CD4-positive, alpha-beta memory T cell (primary cell): ENCODE results near the gene AGPAT3. TPM values are rescaled to one million over a fixed set of nuclear protein-coding genes. Genes with fewer than 3 reads are reported as not detected.

ENCODE experiments used
- CTCF ChIA-PET: fragments of 350-600 bp; sonication (Branson Sonifier 250); formaldehyde crosslinking; loops from one replicate; lab custom pipeline; 2021; ENCODE audit warnings: inconsistent platforms; ENCODE audit not compliant: partially characterized antibody; lab: Charles Lee
- POLR2A ChIA-PET: fragments of 350-600 bp; sonication (Branson Sonifier 250); formaldehyde crosslinking; loops from one replicate; lab custom pipeline; 2021; ENCODE audit not compliant: partially characterized antibody; lab: Charles Lee
- DNase-seq, 5 donors: peaks; one replicate each; pipeline versions ENCODE4 v3.0.0 to v3.0.0-alpha.2; 2020 to 2022; ENCODE audit warnings: mixed read lengths in 1 of 5
- H3K27ac ChIP-seq: one replicate; pipeline ENCODE4 v1.7.0; 2013; ENCODE audit warnings: low read depth, low read length
- H3K27me3 ChIP-seq: 2 replicates; pipeline ENCODE4 v1.7.0; 2013; ENCODE audit warnings: mild to moderate bottlenecking, low read length, moderate library complexity; ENCODE audit not compliant: insufficient read depth
- H3K36me3 ChIP-seq: 2 replicates; pipeline ENCODE4 v1.7.0; 2013; ENCODE audit warnings: mild to moderate bottlenecking, low read length, moderate library complexity; ENCODE audit not compliant: insufficient read depth
- H3K4me1 ChIP-seq: 2 replicates; pipeline ENCODE4 v1.7.0; 2013; ENCODE audit warnings: mild to moderate bottlenecking, low read length, moderate library complexity; ENCODE audit not compliant: insufficient read depth
- H3K4me3 ChIP-seq, 2 donors: one replicate each; pipeline ENCODE4 v1.7.0; 2013; ENCODE audit warnings: low read length in 2 of 2, mild to moderate bottlenecking in 1 of 2
- H3K9me3 ChIP-seq, 2 donors: one replicate each; pipeline ENCODE4 v1.7.0; 2013; ENCODE audit warnings: low read length in 2 of 2, control low read depth in 1 of 2; ENCODE audit not compliant: control insufficient read depth in 1 of 2
- H3K27ac Mint-ChIP-seq, 7 donors: one replicate each; pipeline ENCODE4 v1.8.0; 2020 to 2021; ENCODE audit warnings: mixed read lengths in 7 of 7, mild to moderate bottlenecking in 6 of 7, inconsistent platforms in 3 of 7, moderate library complexity in 3 of 7
- H3K27me3 Mint-ChIP-seq, 2 donors: one replicate each; pipeline ENCODE4 v1.8.0; 2020 to 2021; ENCODE audit warnings: mixed read lengths in 2 of 2
- H3K36me3 Mint-ChIP-seq, 2 donors: one replicate each; pipeline ENCODE4 v1.8.0; 2020 to 2021; ENCODE audit warnings: mixed read lengths in 2 of 2, inconsistent platforms in 1 of 2, mild to moderate bottlenecking in 1 of 2
- H3K4me1 Mint-ChIP-seq, 4 donors: one replicate each; pipeline ENCODE4 v1.8.0; 2020 to 2021; ENCODE audit warnings: mixed read lengths in 4 of 4, mild to moderate bottlenecking in 1 of 4
- H3K4me3 Mint-ChIP-seq, 8 donors: one replicate each; pipeline ENCODE4 v1.8.0; 2020 to 2021; ENCODE audit warnings: mixed read lengths in 8 of 8, mild to moderate bottlenecking in 7 of 8, moderate library complexity in 6 of 8, inconsistent platforms in 3 of 8
- H3K9me3 Mint-ChIP-seq, 8 donors: one replicate each; pipeline ENCODE4 v1.8.0; 2020 to 2021; ENCODE audit warnings: mixed read lengths in 8 of 8, mild to moderate bottlenecking in 5 of 8, inconsistent platforms in 3 of 8, moderate library complexity in 1 of 8
- intact Hi-C: fragments of 100-400 bp; cut with micrococcal nuclease; formaldehyde crosslinking; loops from one replicate; pipeline ENCODE4 v1.15.1; 2023
- polyA plus RNA-seq, 2 donors: library from polyadenylated mRNA; unstranded; fragments of 300-500 nt; fragmentation: Illumina TruSeq; gene quantifications; one replicate each; pipeline ENCODE4 v1.2.3, GENCODE V29; 2021
- total RNA-seq, 2 experiments: library from RNA; stranded (reverse); gene quantifications; one replicate each; pipeline ENCODE4 v1.2.3, GENCODE V29; 2021

The AGPAT3 gene
- total and polyA plus RNA-seq, 4 experiments from 2014 or later = 16.0 to 76.7 (median 46.7) TPM

DNA sequence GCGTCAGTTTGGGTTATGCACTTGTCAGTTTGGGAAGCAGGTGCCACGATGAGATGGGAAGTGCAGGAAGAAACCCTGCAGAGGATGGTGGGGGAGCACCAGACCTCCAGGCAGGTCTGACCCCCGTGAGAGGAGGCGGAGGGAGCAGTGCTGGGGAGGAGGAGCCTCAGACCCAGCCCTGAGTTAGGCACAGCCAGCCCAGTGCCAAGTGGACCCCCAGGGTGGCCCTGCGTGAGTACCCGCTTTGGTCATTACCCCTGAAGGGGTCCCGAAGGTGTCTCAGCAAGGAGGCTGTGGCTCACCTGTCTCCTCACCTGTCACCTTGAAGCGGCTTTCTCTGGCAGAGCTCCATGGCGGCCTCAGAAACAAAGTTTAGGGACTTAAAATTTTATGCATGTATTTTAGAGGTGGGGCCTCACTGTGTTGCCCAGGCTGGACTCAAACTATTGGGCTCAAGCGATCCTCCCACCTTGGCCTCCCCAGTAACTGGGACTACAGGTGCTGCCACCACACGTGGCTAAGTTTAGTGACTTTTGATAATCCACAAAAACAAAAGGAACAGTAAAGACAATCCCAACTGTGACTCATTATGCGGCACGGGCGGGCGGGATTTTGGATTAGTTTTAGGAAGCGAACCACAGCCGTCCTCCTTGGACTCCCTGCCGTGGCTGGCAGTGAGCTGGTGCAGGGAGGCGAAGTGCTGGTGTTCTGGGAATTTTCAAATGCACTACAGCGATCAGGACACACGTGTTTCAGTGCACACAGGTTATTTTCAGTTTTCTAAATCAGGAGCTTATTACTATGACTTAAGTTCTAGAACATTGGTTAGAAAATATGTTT is 4.7 kb downstream of the AGPAT3 start:
- peaks cover 48 to 84% (median 71%) of the 10 kb centered on the region in 4 donors for H3K4me1 Mint-ChIP-seq
- no peak overlapping the region for H3K4me3 Mint-ChIP-seq
- no peaks in the 10 kb centered on the region for H3K27me3 Mint-ChIP-seq
- Histone ChIP-seq H3K4me1 (peaks cover 45% of the 10 kb centered on the region), H3K9me3 (no peaks in the 10 kb centered on the region), H3K4me3 (no peak overlapping the region), H3K27ac (no peak overlapping the region), H3K27me3 (no peaks in the 10 kb centered on the region), H3K36me3 (peaks cover 19% of the 10 kb centered on the region)
- ChIA-PET POLR2A (interaction anchor here (1.6 kb wide), 1 partner anchor 25 kb away, joined by 3 read pairs; no protein-coding TSS in a partner anchor), CTCF (interaction anchor here (1.1 kb wide), 1 partner anchor 15 kb away, joined by 3 read pairs; no protein-coding TSS in a partner anchor)
- peak overlapping the region in 4 of 7 donors; percentile 7 to 99 (median 52) for H3K27ac Mint-ChIP-seq
- peaks cover 4 to 56% of the 10 kb centered on the region in 2 donors for H3K36me3 Mint-ChIP-seq
- no peak for DNase-seq
- intact Hi-C loops = no loop called here
- no peaks in the 10 kb centered on the region for H3K9me3 Mint-ChIP-seq

DNA sequence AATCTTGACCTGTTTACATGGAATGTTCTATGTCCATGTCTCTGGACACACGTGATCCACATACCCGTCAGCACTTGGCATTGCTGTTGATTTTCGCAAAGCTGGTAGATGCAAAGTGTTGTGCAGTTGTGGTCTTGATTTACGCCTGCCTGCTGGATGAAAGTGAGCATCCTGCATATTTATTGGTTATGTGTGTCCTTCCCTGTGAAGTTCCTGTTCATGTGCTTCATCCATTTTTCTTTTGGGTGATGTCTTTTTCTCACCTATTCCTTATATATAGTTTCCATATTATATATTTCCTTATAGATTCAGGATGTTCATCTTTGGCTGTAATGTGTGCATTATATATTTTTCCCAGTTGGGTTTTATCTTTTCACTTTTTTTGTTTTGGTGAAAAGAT is 6.5 kb downstream of the AGPAT3 start:
- peak overlapping the region in 3 of 7 donors; percentile 6 to 83 (median 64) for H3K27ac Mint-ChIP-seq

DNA sequence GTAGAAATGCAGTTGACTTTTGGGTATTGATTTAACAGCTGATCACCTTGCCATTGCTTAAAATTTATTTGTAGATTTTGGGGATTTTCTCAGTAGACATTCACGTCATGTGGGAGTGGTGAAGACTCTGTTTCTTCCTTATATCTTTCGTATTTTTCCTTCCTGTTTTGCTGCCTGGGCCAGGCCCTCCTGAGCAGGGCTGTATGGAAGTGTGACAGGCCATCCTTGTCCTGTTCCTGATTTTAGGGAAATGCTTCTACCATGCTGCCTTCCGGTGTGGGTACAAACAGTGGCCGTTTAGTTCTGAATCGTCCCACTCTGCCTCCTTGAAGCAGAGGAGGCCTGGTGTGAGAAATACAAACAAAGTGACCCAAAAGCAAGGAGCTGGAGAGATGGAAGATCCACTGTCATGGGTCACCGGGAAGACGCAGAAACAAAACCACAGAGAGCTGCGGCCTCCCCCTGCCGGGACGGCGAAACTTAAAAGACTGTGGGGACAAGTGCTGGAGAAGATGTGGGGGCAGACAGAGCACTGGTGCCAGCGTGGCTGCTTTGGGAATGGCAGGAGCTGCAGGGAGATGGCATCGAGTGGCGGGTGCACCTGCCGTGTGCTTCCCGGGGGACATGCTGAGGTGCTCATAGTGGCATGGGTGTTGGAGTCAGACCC is 7.6 kb downstream of the AGPAT3 start:
- intact Hi-C loops = no loop called here
- Histone ChIP-seq H3K4me3 (no peak overlapping the region), H3K9me3 (no peaks in the 10 kb centered on the region), H3K27ac (no peak overlapping the region), H3K27me3 (no peaks in the 10 kb centered on the region), H3K4me1 (peaks cover 29% of the 10 kb centered on the region), H3K36me3 (peaks cover 27% of the 10 kb centered on the region)
- POLR2A ChIA-PET = interaction anchor here (2.0 kb wide), 1 partner anchor 8 kb away, joined by 4 read pairs; the partner anchor contains the start of gene AGPAT3
- CTCF ChIA-PET = interaction anchor here (1.2 kb wide), 1 partner anchor 46 kb away, joined by 3 read pairs; no protein-coding TSS in a partner anchor
- Mint-ChIP-seq H3K27me3 (no peaks in the 10 kb centered on the region), H3K4me3 (no peak overlapping the region), H3K27ac (peak overlapping the region in 1 of 7 donors; percentile 68), H3K36me3 (peaks cover 16 to 45% of the 10 kb centered on the region in 2 donors), H3K9me3 (peaks cover 0 to 2% (median 0%) of the 10 kb centered on the region in 8 donors), H3K4me1 (peaks cover 47 to 86% (median 66%) of the 10 kb centered on the region in 4 donors)
- no peak for DNase-seq

More for the DNA sequence above, 6.5 kb downstream of the AGPAT3 start:
- intact Hi-C loops = no loop called here
- Mint-ChIP-seq H3K4me1 (peaks cover 55 to 96% (median 76%) of the 10 kb centered on the region in 4 donors), H3K27me3 (no peaks in the 10 kb centered on the region), H3K9me3 (peaks cover 0 to 2% (median 0%) of the 10 kb centered on the region in 8 donors), H3K4me3 (no peak overlapping the region), H3K36me3 (peaks cover 16 to 55% of the 10 kb centered on the region in 2 donors)
- ChIA-PET CTCF (no interaction called here), POLR2A (no interaction called here)
- peaks cover 27% of the 10 kb centered on the region for H3K36me3 ChIP-seq
- no peak for DNase-seq
- H3K27ac ChIP-seq = no peak overlapping the region
- no peaks in the 10 kb centered on the region for H3K9me3 ChIP-seq
- no peak overlapping the region for H3K4me3 ChIP-seq
- peaks cover 41% of the 10 kb centered on the region for H3K4me1 ChIP-seq
- H3K27me3 ChIP-seq = no peaks in the 10 kb centered on the region

DNA sequence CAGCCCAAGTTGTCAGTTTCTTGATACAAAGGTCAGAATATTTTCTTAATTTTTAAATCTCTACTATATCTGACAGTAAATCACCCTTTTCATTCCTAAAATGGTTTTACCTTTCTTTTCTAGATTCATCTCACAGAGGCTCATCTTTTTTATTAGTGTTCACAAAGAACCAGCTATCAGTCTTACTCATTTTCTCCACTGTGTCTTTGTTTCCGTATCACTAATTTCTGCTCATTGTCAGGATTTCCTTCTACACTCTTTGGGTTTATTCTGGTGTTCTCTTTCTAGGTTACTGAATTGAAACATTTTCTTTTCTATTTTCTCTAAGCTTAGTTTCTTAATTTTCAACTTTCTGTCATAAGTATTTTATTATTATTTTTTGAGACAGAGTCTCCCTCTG is 8.7 kb downstream of the AGPAT3 start:
- Histone ChIP-seq H3K27ac (no peak overlapping the region), H3K4me3 (no peak overlapping the region), H3K27me3 (no peaks in the 10 kb centered on the region), H3K36me3 (peaks cover 27% of the 10 kb centered on the region), H3K4me1 (peaks cover 25% of the 10 kb centered on the region), H3K9me3 (no peaks in the 10 kb centered on the region)
- ChIA-PET POLR2A (interaction anchor here (2.0 kb wide), 1 partner anchor 9 kb away, joined by 4 read pairs; the partner anchor contains the start of gene AGPAT3), CTCF (interaction anchor here (1.2 kb wide), 1 partner anchor 45 kb away, joined by 3 read pairs; no protein-coding TSS in a partner anchor)
- Mint-ChIP-seq H3K4me3 (no peak overlapping the region), H3K27me3 (no peaks in the 10 kb centered on the region), H3K27ac (peak overlapping the region in 1 of 7 donors; percentile 10), H3K9me3 (peaks cover 0 to 2% (median 0%) of the 10 kb centered on the region in 8 donors), H3K4me1 (peaks cover 43 to 85% (median 63%) of the 10 kb centered on the region in 4 donors), H3K36me3 (peaks cover 20 to 41% of the 10 kb centered on the region in 2 donors)
- intact Hi-C loops = no loop called here
- DNase-seq = no peak

DNA sequence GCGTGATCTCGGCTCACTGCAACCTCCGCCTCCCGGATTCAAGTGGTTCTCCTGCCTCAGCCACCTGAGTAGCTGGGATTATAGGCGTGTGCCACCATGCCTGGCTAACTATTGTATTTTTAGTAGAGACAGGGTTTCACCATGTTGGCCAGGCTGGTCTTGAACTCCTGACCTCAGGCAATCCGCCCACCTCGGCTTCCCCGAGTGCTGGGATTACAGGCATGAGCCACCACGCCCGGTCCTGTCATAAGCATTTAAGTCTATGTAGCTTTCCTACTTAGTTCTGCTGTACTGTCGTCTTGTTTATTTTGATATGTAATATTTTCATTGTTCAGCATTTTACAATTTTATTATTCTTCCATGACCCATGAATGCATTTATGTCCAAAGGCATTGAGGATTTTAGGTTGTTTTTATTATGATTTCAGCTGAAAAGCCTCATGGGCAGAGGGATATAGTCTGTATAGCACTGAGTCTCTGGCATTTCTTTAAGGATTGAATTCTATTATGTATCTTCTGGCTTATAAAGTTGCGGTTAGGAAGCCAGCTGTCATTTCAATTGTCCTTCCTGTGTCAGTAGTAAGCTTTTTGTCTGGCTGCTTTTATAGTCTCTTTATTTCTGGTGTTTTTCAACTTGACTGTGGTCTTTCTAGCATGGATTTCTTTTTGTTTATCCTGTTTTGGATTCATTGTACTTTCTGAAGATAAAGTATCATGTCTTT is 9.2 kb downstream of the AGPAT3 start:
- intact Hi-C loops = no loop called here
- Histone ChIP-seq H3K27ac (no peak overlapping the region), H3K4me3 (no peak overlapping the region), H3K27me3 (no peaks in the 10 kb centered on the region), H3K9me3 (no peaks in the 10 kb centered on the region), H3K4me1 (peaks cover 28% of the 10 kb centered on the region), H3K36me3 (peaks cover 23% of the 10 kb centered on the region)
- CTCF ChIA-PET = no interaction called here
- no peak overlapping the region for H3K4me3 Mint-ChIP-seq
- peaks cover 37 to 81% (median 58%) of the 10 kb centered on the region in 4 donors for H3K4me1 Mint-ChIP-seq
- peaks cover 0 to 2% (median 0%) of the 10 kb centered on the region in 8 donors for H3K9me3 Mint-ChIP-seq
- no peak for DNase-seq
- peaks cover 17 to 35% of the 10 kb centered on the region in 2 donors for H3K36me3 Mint-ChIP-seq
- POLR2A ChIA-PET = interaction anchor here (2.0 kb wide), 1 partner anchor 10 kb away, joined by 4 read pairs; the partner anchor contains the start of gene AGPAT3
- H3K27ac Mint-ChIP-seq = peak overlapping the region in 3 of 7 donors; percentile 3 to 69 (median 25)
- H3K27me3 Mint-ChIP-seq = no peaks in the 10 kb centered on the region

DNA sequence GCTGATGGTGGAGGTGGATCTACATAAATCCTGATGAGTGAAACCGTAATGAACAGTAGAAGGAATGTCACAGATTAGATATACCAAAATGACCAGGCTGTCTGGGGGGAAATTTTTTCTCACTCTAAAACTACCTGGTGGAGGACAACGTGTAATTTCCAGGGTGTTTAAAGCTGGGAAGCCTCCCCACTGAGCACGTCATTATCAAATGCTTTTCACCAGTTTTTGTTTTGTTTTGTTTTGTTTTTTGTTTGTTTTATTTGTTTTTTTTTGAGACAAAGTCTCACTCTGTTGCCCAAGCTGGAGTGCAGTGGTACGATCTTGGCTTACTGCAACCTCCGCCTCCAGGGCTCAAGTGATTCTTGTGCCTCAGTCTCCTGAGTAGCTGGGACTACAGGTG is 11.6 kb downstream of the AGPAT3 start:
- no peak overlapping the region for H3K4me3 ChIP-seq
- H3K27ac Mint-ChIP-seq = no peak overlapping the region
- ChIA-PET POLR2A (no interaction called here), CTCF (no interaction called here)
- H3K27ac ChIP-seq = no peak overlapping the region
- peaks cover 38% of the 10 kb centered on the region for H3K4me1 ChIP-seq
- peaks cover 40 to 80% (median 58%) of the 10 kb centered on the region in 4 donors for H3K4me1 Mint-ChIP-seq
- H3K27me3 Mint-ChIP-seq = no peaks in the 10 kb centered on the region
- H3K36me3 Mint-ChIP-seq = peaks cover 16 to 36% of the 10 kb centered on the region in 2 donors
- no peaks in the 10 kb centered on the region for H3K9me3 ChIP-seq
- H3K9me3 Mint-ChIP-seq = peaks cover 0 to 2% (median 0%) of the 10 kb centered on the region in 8 donors
- no peak for DNase-seq
- intact Hi-C loops = no loop called here
- no peaks in the 10 kb centered on the region for H3K27me3 ChIP-seq
- peaks cover 16% of the 10 kb centered on the region for H3K36me3 ChIP-seq
- H3K4me3 Mint-ChIP-seq = no peak overlapping the region
